ENCODE results near the gene PHRF1. TPM values are rescaled to one million over a fixed set of nuclear protein-coding genes. Genes with fewer than 3 reads are reported as not detected.

PHRF1 gene
- total RNA-seq, 1 experiment from 2014 or later, result 22.0 TPM

- DNase-seq (ENCODE audit: low read depth, low spot score), result no peak
- in situ Hi-C loops (cut with HindIII; ENCODE audit: low pct_unique_long_range_greater_than_20kb, low sequenced_read_pairs), result no loop called here
These were observed 39.2 kb upstream of the PHRF1 start, which contains the start of gene LRRC56 for GRCh38 chr11:536841-537621. Gene LRRC56, plus strand, starts transcription at chr11:537527. Its CDS starts 3,158 bp downstream, at chr11:540685.

GRCh38 chr11:537622-538430 is 38.4 kb upstream of the PHRF1 start:
- no peak for DNase-seq (ENCODE audit: low read depth, low spot score)
- in situ Hi-C loops (cut with HindIII; ENCODE audit: low pct_unique_long_range_greater_than_20kb, low sequenced_read_pairs), result no loop called here

- no peak for DNase-seq (ENCODE audit: low read depth, low spot score)
- in situ Hi-C loops (cut with HindIII; ENCODE audit: low pct_unique_long_range_greater_than_20kb, low sequenced_read_pairs), result no loop called here
These were observed 37.7 kb upstream of the PHRF1 start for GRCh38 chr11:538431-539051.

GRCh38 chr11:539971-540481 is 36.2 kb upstream of the PHRF1 start:
- no peak for DNase-seq (ENCODE audit: low read depth, low spot score)
- in situ Hi-C loops (cut with HindIII; ENCODE audit: low pct_unique_long_range_greater_than_20kb, low sequenced_read_pairs), result no loop called here

- no peak for DNase-seq (ENCODE audit: low read depth, low spot score)
- in situ Hi-C loops (cut with HindIII; ENCODE audit: low pct_unique_long_range_greater_than_20kb, low sequenced_read_pairs), result no loop called here
These were observed 35.5 kb upstream of the PHRF1 start for GRCh38 chr11:540583-541432.

GRCh38 chr11:541433-541885 is 34.8 kb upstream of the PHRF1 start:
- DNase-seq (ENCODE audit: low read depth, low spot score), result no peak
- in situ Hi-C loops (cut with HindIII; ENCODE audit: low pct_unique_long_range_greater_than_20kb, low sequenced_read_pairs), result no loop called here

- in situ Hi-C loops (cut with HindIII; ENCODE audit: low pct_unique_long_range_greater_than_20kb, low sequenced_read_pairs), result no loop called here
- no peak for DNase-seq (ENCODE audit: low read depth, low spot score)
These were observed 31.5 kb upstream of the PHRF1 start for GRCh38 chr11:544817-545166.

GRCh38 chr11:545171-545570 is 31.1 kb upstream of the PHRF1 start:
- DNase-seq (ENCODE audit: low read depth, low spot score), result no peak
- in situ Hi-C loops (cut with HindIII; ENCODE audit: low pct_unique_long_range_greater_than_20kb, low sequenced_read_pairs), result no loop called here

- in situ Hi-C loops (cut with HindIII; ENCODE audit: low pct_unique_long_range_greater_than_20kb, low sequenced_read_pairs), result no loop called here
- no peak for DNase-seq (ENCODE audit: low read depth, low spot score)
These were observed 27.3 kb upstream of the PHRF1 start for GRCh38 chr11:548700-549603.

GRCh38 chr11:550021-550745 is 26.1 kb upstream of the PHRF1 start:
- no peak for DNase-seq (ENCODE audit: low read depth, low spot score)
- in situ Hi-C loops (cut with HindIII; ENCODE audit: low pct_unique_long_range_greater_than_20kb, low sequenced_read_pairs), result no loop called here

- no peak for DNase-seq (ENCODE audit: low read depth, low spot score)
- in situ Hi-C loops (cut with HindIII; ENCODE audit: low pct_unique_long_range_greater_than_20kb, low sequenced_read_pairs), result no loop called here
These were observed 25.6 kb upstream of the PHRF1 start for GRCh38 chr11:550746-551085.

- in situ Hi-C loops (cut with HindIII; ENCODE audit: low pct_unique_long_range_greater_than_20kb, low sequenced_read_pairs), result no loop called here
These were observed 25.1 kb upstream of the PHRF1 start for GRCh38 chr11:551131-551530.

GRCh38 chr11:551596-551995 is 24.7 kb upstream of the PHRF1 start:
- no peak for DNase-seq (ENCODE audit: low read depth, low spot score)
- in situ Hi-C loops (cut with HindIII; ENCODE audit: low pct_unique_long_range_greater_than_20kb, low sequenced_read_pairs), result no loop called here

More at GRCh38 chr11:551131-551530, 25.1 kb upstream of the PHRF1 start:
- no peak for DNase-seq (ENCODE audit: low read depth, low spot score)

- in situ Hi-C loops (cut with HindIII; ENCODE audit: low pct_unique_long_range_greater_than_20kb, low sequenced_read_pairs), result no loop called here
- no peak for DNase-seq (ENCODE audit: low read depth, low spot score)
These were observed 22.9 kb upstream of the PHRF1 start for GRCh38 chr11:553083-553987.

GRCh38 chr11:553988-554340 is 22.3 kb upstream of the PHRF1 start:
- DNase-seq (ENCODE audit: low read depth, low spot score), result no peak
- in situ Hi-C loops (cut with HindIII; ENCODE audit: low pct_unique_long_range_greater_than_20kb, low sequenced_read_pairs), result no loop called here

Data from SK-MEL-5 (cell line).